HL-60 (cell line): Measurements from ENCODE around the gene NTN1.

Experiments used
- DNase-seq, 2 experiments: peaks; one replicate each; pipeline ENCODE4 v3.0.0-alpha.2; 2010 to 2020; ENCODE audit warnings: low read depth in 1 of 2, low spot score in 1 of 2
- H3K27ac ChIP-seq: fragments of 250-450 bp; sonication (Bioruptor Pico); replicated peaks from 2 replicates; pipeline ENCODE4 v1.5.1; 2020; ENCODE audit warnings: mild to moderate bottlenecking, moderate library complexity
- H3K27me3 ChIP-seq: fragments of 250-450 bp; sonication (Bioruptor Pico); 2 replicates; pipeline ENCODE4 v1.5.1; 2021; ENCODE audit warnings: mild to moderate bottlenecking, moderate library complexity; ENCODE audit not compliant: insufficient read depth, poor library complexity, severe bottlenecking
- H3K4me3 ChIP-seq: replicated peaks from 2 replicates; pipeline ENCODE4 v1.5.1; 2011; ENCODE audit warnings: mild to moderate bottlenecking, control low read depth, low read length; ENCODE audit not compliant: insufficient read depth
- GABPA ChIP-seq: IDR thresholded peaks from 2 replicates; pipeline ENCODE4 v1.6.1; 2012; ENCODE audit warnings: low read depth
- POLR2AphosphoS5 ChIP-seq: IDR thresholded peaks from 2 replicates; pipeline ENCODE4 v1.6.1; 2012; ENCODE audit warnings: low read depth
- REST ChIP-seq: IDR thresholded peaks from 2 replicates; pipeline ENCODE4 v1.6.1; 2012; ENCODE audit warnings: low read depth; ENCODE audit not compliant: insufficient replicate concordance
- SPI1 ChIP-seq: IDR thresholded peaks from 2 replicates; pipeline ENCODE4 v1.6.1; 2012; ENCODE audit warnings: low read depth, mild to moderate bottlenecking, borderline replicate concordance
- TF ChIP-seq, protein P1 (sequence below): IDR thresholded peaks from one replicate; pipeline ENCODE4 v1.5.1; 2011; ENCODE audit warnings: low read length, control low read depth, inconsistent platforms; ENCODE audit not compliant: insufficient read depth

NTN1 gene

GRCh38 chr17:9023392-9024218, 2.3 kb downstream of the NTN1 start:
- no peak for TF ChIP-seq REST
- TF ChIP-seq SPI1 = no peak
- TF ChIP-seq, protein P1, sequence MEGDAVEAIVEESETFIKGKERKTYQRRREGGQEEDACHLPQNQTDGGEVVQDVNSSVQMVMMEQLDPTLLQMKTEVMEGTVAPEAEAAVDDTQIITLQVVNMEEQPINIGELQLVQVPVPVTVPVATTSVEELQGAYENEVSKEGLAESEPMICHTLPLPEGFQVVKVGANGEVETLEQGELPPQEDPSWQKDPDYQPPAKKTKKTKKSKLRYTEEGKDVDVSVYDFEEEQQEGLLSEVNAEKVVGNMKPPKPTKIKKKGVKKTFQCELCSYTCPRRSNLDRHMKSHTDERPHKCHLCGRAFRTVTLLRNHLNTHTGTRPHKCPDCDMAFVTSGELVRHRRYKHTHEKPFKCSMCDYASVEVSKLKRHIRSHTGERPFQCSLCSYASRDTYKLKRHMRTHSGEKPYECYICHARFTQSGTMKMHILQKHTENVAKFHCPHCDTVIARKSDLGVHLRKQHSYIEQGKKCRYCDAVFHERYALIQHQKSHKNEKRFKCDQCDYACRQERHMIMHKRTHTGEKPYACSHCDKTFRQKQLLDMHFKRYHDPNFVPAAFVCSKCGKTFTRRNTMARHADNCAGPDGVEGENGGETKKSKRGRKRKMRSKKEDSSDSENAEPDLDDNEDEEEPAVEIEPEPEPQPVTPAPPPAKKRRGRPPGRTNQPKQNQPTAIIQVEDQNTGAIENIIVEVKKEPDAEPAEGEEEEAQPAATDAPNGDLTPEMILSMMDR = no peak
- no peak for TF ChIP-seq GABPA
- TF ChIP-seq POLR2AphosphoS5 = no peak
- Histone ChIP-seq H3K27me3 (peaks cover 10% of the 10 kb centered on the region), H3K27ac (no peak overlapping the region), H3K4me3 (no peak overlapping the region)
- no peak for DNase-seq

DNA sequence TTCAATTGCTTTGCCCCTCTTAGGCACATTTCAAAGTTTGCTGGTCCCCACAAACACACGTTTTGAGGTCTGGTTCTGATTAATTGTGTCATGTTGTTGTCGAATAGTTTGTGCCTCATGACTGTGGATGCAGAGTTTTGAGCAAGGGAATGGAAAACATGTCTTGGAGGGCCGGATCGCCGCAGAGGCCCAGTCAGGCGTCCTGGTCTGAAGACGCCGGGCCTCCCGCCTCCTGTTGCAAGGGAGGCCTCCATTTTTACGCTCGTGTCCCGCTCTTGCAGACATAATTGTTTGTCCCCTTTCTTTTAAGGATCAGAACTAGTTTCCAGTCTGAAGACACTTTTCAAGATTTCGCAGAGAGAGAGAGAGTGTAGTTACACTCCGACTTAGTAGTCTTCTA, 3.2 kb downstream of the NTN1 start:
- Histone ChIP-seq H3K27me3 (peaks cover 10% of the 10 kb centered on the region), H3K27ac (no peak overlapping the region), H3K4me3 (no peak overlapping the region)
- no peak for DNase-seq
- TF ChIP-seq POLR2AphosphoS5 = no peak

DNA sequence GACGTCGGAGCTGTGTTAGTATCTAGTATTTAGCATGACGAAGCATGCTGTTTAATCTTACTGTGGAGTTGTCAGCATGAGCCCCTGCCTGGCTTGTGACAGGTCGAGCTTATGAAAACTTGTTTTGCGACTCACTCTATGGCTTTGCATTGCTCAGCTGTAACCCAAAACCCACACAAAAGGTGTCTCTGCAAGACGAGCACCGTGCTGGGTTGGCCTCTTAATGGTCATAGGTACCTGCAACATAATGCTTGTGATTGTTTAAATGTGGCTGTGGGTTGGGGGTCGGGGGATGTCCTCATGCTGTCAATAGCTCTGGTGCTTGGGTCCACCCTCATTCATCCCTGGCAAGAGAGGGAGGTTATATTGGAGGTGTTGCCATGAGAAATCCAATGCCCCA, 5.4 kb downstream of the NTN1 start:
- Histone ChIP-seq H3K27me3 (peaks cover 10% of the 10 kb centered on the region), H3K27ac (no peak overlapping the region), H3K4me3 (no peak overlapping the region)
- no peak for TF ChIP-seq REST
- DNase-seq = no peak

- peaks cover 6% of the 10 kb centered on the region for H3K27me3 ChIP-seq
- DNase-seq = no peak
- TF ChIP-seq, protein P1 = no peak
- no peak for TF ChIP-seq SPI1
- TF ChIP-seq REST = no peak
- no peak for TF ChIP-seq GABPA
- TF ChIP-seq POLR2AphosphoS5 = no peak
- no peak overlapping the region for H3K27ac ChIP-seq
- no peak overlapping the region for H3K4me3 ChIP-seq
Observed at GRCh38 chr17:9028202-9028987, 7.1 kb downstream of the NTN1 start.
